Astrocyte of the spinal cord (primary cell): Measurements from ENCODE around the gene NEU2.
"Not testable (repeated sequence)": the region's sequence is repeated elsewhere in the genome, so short reads cannot be mapped to it uniquely, and the experiment has no call there.

ENCODE experiments used
- DNase-seq: peaks from one replicate; pipeline ENCODE4 v3.0.0; 2011; ENCODE audit warnings: low read depth, low spot score
- H3K4me3 ChIP-seq: 2 replicates; pipeline ENCODE4 v1.5.1; 2011; ENCODE audit warnings: low read depth, mild to moderate bottlenecking, low read length, moderate library complexity
- CTCF ChIP-seq: IDR thresholded peaks from 2 replicates; pipeline ENCODE4 v1.5.1; 2012; ENCODE audit warnings: low read depth, mild to moderate bottlenecking, low read length, inconsistent platforms
- in situ Hi-C: cut with HindIII; loops from 2 replicates; pipeline ENCODE4 v1.10.0; 2017; ENCODE audit warnings: low sequenced_read_pairs

The NEU2 gene

GRCh38 chr2:233015019-233015645 is 17.3 kb upstream of the NEU2 start:
- no peak overlapping the region for H3K4me3 ChIP-seq
- in situ Hi-C loops = no loop called here
- no peak for TF ChIP-seq CTCF
- no peak for DNase-seq

GRCh38 chr2:233017947-233018346 is 14.5 kb upstream of the NEU2 start:
- TF ChIP-seq CTCF = no peak
- in situ Hi-C loops = no loop called here
- no peak for DNase-seq

GRCh38 chr2:233019610-233020009 is 12.9 kb upstream of the NEU2 start:
- H3K4me3 ChIP-seq, DNase-seq, in situ Hi-C loops: not testable (repeated sequence)

More at GRCh38 chr2:233017947-233018346, 14.5 kb upstream of the NEU2 start:
- H3K4me3 ChIP-seq = no peak overlapping the region

GRCh38 chr2:233020454-233020853 is 12.0 kb upstream of the NEU2 start:
- in situ Hi-C loops = no loop called here
- H3K4me3 ChIP-seq = no peak overlapping the region
- no peak for TF ChIP-seq CTCF
- no peak for DNase-seq

GRCh38 chr2:233021771-233022170 is 10.7 kb upstream of the NEU2 start:
- in situ Hi-C loops = no loop called here
- no peak for DNase-seq
- no peak overlapping the region for H3K4me3 ChIP-seq
- TF ChIP-seq CTCF = no peak

GRCh38 chr2:233022561-233022960 is 9.9 kb upstream of the NEU2 start:
- no peak for TF ChIP-seq CTCF
- no peak overlapping the region for H3K4me3 ChIP-seq
- in situ Hi-C loops = no loop called here
- no peak for DNase-seq

GRCh38 chr2:233023007-233023760 is 9.3 kb upstream of the NEU2 start:
- no peak for DNase-seq
- in situ Hi-C loops = no loop called here

More at GRCh38 chr2:233023007-233023760, 9.3 kb upstream of the NEU2 start:
- no peak overlapping the region for H3K4me3 ChIP-seq
- no peak for TF ChIP-seq CTCF
